ENCODE results near the gene GDF7.

GDF7 gene

DNA sequence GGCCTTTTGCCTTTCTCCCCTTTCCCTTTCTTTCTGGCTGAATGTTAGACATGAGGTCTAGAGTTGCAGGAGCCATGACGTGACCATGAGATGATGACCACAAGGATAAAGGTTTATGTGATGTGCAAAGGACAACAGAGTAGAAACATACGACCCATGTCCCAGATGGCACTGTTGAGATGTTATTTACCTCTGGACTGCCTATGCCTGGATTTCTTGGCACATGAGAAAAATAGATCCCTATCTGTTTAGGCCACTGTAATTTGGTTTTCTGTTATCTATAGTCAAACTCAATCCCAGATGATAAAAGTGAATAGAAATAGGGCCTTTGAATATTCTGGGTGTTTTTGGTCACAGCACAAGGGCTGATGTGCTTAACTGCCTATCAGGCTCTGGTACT is 58.8 kb downstream of the GDF7 start:
- no peak for DNase-seq (ENCODE audit: low read depth, low spot score)
- H3K36me3 ChIP-seq (ENCODE audit: control insufficient read depth, insufficient read depth, low read length) = no peaks in the 10 kb centered on the region
- WGBS (ENCODE audit: insufficient coverage, insufficient read length) = no CpG with 5 or more reads among the region's 2 CpGs
- H3K4me1 ChIP-seq (ENCODE audit: control insufficient read depth, insufficient read depth, low read length) = no peaks in the 10 kb centered on the region
- H3K27me3 ChIP-seq (ENCODE audit: control insufficient read depth, insufficient read depth, low read length) = no peaks in the 10 kb centered on the region
- H3K27ac ChIP-seq (ENCODE audit: low read length) = no peak overlapping the region
- H3K9me3 ChIP-seq (ENCODE audit: control insufficient read depth, insufficient read depth, low read length) = no peaks in the 10 kb centered on the region
- H3K4me3 ChIP-seq (ENCODE audit: low read length) = no peak overlapping the region

DNA sequence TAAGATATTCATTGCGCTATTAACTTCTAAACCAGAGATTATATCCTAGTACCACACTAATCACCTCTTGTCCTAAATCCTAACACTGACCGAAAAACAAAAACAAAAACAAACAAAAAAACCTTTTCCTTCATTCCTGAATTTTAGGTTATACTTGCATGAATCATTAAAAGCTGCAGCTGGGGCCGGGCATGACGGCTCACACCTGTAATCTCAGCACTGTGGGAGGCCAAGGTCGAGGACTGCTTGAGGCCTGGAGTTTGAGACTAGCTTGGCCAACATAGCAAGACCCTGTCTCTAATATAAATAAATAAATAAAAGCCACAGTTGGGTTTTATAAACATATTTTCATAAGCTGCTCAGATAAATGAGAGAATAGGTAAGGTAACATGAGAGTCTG is 60.0 kb downstream of the GDF7 start:
- Histone ChIP-seq H3K36me3 (ENCODE audit: control insufficient read depth, insufficient read depth, low read length) (no peaks in the 10 kb centered on the region), H3K27ac (ENCODE audit: low read length) (no peak overlapping the region), H3K9me3 (ENCODE audit: control insufficient read depth, insufficient read depth, low read length) (no peaks in the 10 kb centered on the region), H3K4me3 (ENCODE audit: low read length) (no peak overlapping the region), H3K27me3 (ENCODE audit: control insufficient read depth, insufficient read depth, low read length) (no peaks in the 10 kb centered on the region), H3K4me1 (ENCODE audit: control insufficient read depth, insufficient read depth, low read length) (no peaks in the 10 kb centered on the region)
- DNase-seq (ENCODE audit: low read depth, low spot score) = no peak
- WGBS (ENCODE audit: insufficient coverage, insufficient read length) = 100% methylated on average over 1 of the region's 5 CpGs

GRCh38 chr2:20728114-20728758 is 61.3 kb downstream of the GDF7 start:
- Histone ChIP-seq H3K9me3 (ENCODE audit: control insufficient read depth, insufficient read depth, low read length) (no peaks in the 10 kb centered on the region), H3K4me3 (ENCODE audit: low read length) (no peak overlapping the region), H3K27ac (ENCODE audit: low read length) (no peak overlapping the region), H3K36me3 (ENCODE audit: control insufficient read depth, insufficient read depth, low read length) (no peaks in the 10 kb centered on the region), H3K4me1 (ENCODE audit: control insufficient read depth, insufficient read depth, low read length) (no peaks in the 10 kb centered on the region), H3K27me3 (ENCODE audit: control insufficient read depth, insufficient read depth, low read length) (no peaks in the 10 kb centered on the region)
- DNase-seq (ENCODE audit: low read depth, low spot score) = no peak
- WGBS (ENCODE audit: insufficient coverage, insufficient read length) = no CpG with 5 or more reads among the region's 4 CpGs
